D721Med (cell line): ENCODE data around the gene STEAP3.

Experiments
- DNase-seq: peaks from one replicate; pipeline ENCODE4 v3.0.0; 2011; ENCODE audit warnings: low spot score; ENCODE audit not compliant: insufficient read length
- FAIRE-seq: peaks from 2 replicates; lab custom pipeline; 2011; peaks lifted over from hg19 to GRCh38; lab: Jason Lieb, UNC
- CTCF ChIP-seq: IDR thresholded peaks from 2 replicates; pipeline ENCODE4 v1.5.1; 2012; ENCODE audit warnings: mild to moderate bottlenecking, control low read depth; ENCODE audit not compliant: insufficient read depth; ENCODE audit errors: missing control alignments

The STEAP3 gene

GRCh38 chr2:119178776-119179175, 44.9 kb upstream of the STEAP3 start:
- FAIRE-seq (no peak), DNase-seq (no peak)
- no peak for TF ChIP-seq CTCF

GRCh38 chr2:119179202-119179601, 44.4 kb upstream of the STEAP3 start:
- DNase-seq (no peak), FAIRE-seq (no peak)
- no peak for TF ChIP-seq CTCF

- TF ChIP-seq CTCF = no peak
- no peak for FAIRE-seq
- no peak for DNase-seq
Observed at GRCh38 chr2:119179991-119180390, 43.6 kb upstream of the STEAP3 start.

GRCh38 chr2:119180892-119181291, 42.7 kb upstream of the STEAP3 start:
- no peak for TF ChIP-seq CTCF
- DNase-seq (no peak), FAIRE-seq (no peak)

- FAIRE-seq (no peak), DNase-seq (no peak)
- no peak for TF ChIP-seq CTCF
Observed at GRCh38 chr2:119181391-119181790, 42.2 kb upstream of the STEAP3 start.

GRCh38 chr2:119181791-119182445, 41.7 kb upstream of the STEAP3 start:
- TF ChIP-seq CTCF = no peak
- DNase-seq (no peak), FAIRE-seq (no peak)

- no peak for FAIRE-seq
- no peak for DNase-seq
- TF ChIP-seq CTCF = no peak
Observed at GRCh38 chr2:119184512-119184911, 39.1 kb upstream of the STEAP3 start.
